ENCODE measurements around the gene TTC13. TPM values are rescaled to one million over a fixed set of nuclear protein-coding genes. Genes with fewer than 3 reads are reported as not detected.

Gene TTC13
- total and polyA plus RNA-seq, 2 of the 4 experiments (the other 2 are of a cell fraction): 6.1 to 9.1 TPM

DNA sequence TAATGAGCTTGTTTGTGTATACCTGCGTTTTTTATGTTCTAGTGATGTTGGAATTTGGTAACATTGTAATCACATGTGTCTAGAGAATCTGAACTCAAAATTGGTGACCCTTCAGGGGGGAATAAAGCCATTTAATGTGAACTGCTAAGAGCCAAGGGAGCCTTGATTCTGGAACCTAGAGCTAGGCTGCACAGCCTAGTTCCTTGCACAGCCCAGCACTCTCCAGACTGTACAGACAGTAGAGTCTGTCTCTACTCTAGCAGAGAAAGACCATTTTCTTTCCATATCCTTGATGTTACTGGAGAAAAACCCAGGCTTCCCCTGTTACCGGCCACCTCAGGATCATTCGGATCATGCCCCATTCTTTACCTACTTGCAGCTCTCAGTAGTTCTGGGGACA, 8.8 kb upstream of the TTC13 start:
- ChIA-PET CTCF (no interaction called here), POLR2A (ENCODE audit: unreplicated experiment) (no interaction called here)
- H4K8ac ChIP-seq (ENCODE audit: low read depth in 2 of 2, low read length in 2 of 2): no peak overlapping the region
- H2BK15ac ChIP-seq (ENCODE audit: low read depth, low read length): no peak overlapping the region
- H2BK120ac ChIP-seq (ENCODE audit: low read depth, low read length): no peak overlapping the region
- intact Hi-C loops (cut with micrococcal nuclease): no loop called here
- H2AFZ ChIP-seq (replicated peaks; ENCODE audit: low read length, poor library complexity): no peak overlapping the region
- TF ChIP-seq MAFK (IDR thresholded peaks at IDR 0.05; ENCODE audit: low read depth, low read length) (no peak), BHLHE40 (IDR thresholded peaks at IDR 0.05; ENCODE audit: low read depth, low read length) (no peak), CHD1 (IDR thresholded peaks at IDR 0.05; ENCODE audit: low read depth, low read length) (no peak), FOS (IDR thresholded peaks at IDR 0.05; ENCODE audit: low read depth, low read length) (no peak), NFE2L2 (IDR thresholded peaks at IDR 0.05; ENCODE audit: low read depth, low read length) (no peak), POLR2A (IDR thresholded peaks at IDR 0.05; ENCODE audit: low read depth, low read length) (no peak)
- H3K23ac ChIP-seq (ENCODE audit: low read depth, low read length): no peak overlapping the region
- dilution Hi-C loops (cut with HindIII; ENCODE audit: low sequenced_read_pairs, unreplicated experiment): no loop called here
- 0 out of 2 replicates have a peak, but pooled peaks cover 3% of the 10 kb centered on the region for H3K9me1 ChIP-seq (ENCODE audit: insufficient read depth, low read length)
- no peak overlapping the region for H4K91ac ChIP-seq (ENCODE audit: insufficient read depth, low read depth, low read length)
- H3K4me2 ChIP-seq (ENCODE audit: low read depth, low read length): no peak overlapping the region
- no peak overlapping the region for H3K4ac ChIP-seq (ENCODE audit: low read depth, low read length)
- in situ Hi-C loops (cut with MboI; ENCODE audit: low sequenced_read_pairs): no loop called here
- BruUV-seq (replicated peaks): no TSS peak
- no peaks in the 10 kb centered on the region for H3K9me3 ChIP-seq (ENCODE audit: control insufficient read depth, insufficient read depth, low read length)
- no peak overlapping the region for H3K4me3 ChIP-seq (ENCODE audit: insufficient read depth, low read depth, low read length)
- H2BK20ac ChIP-seq (ENCODE audit: low read depth, low read length): no peak overlapping the region
- no peak overlapping the region for H2AK9ac ChIP-seq (replicated peaks; ENCODE audit: low read depth, low read length, poor library complexity)
- no peak for DNase-seq
- no peak overlapping the region for H3K18ac ChIP-seq (ENCODE audit: low read depth, low read length)
- no peak overlapping the region for H4K5ac ChIP-seq (ENCODE audit: low read depth, low read length)
- H3K9ac ChIP-seq (ENCODE audit: low read depth, low read length): no peak overlapping the region
- H3K4me1 ChIP-seq (ENCODE audit: control insufficient read depth, insufficient read depth, low read length): peaks cover 4% of the 10 kb centered on the region
- H3K56ac ChIP-seq (ENCODE audit: extremely low read depth, insufficient read depth, low read length): no peak overlapping the region
- H3K79me1 ChIP-seq (ENCODE audit: low read depth in 1 of 2, low read length in 2 of 2): peaks cover 19 to 29% of the 10 kb centered on the region in 2 experiments
- peaks cover 12% of the 10 kb centered on the region for H3K36me3 ChIP-seq (ENCODE audit: control insufficient read depth, insufficient read depth, low read length)
- 93% methylated on average over 3 of the region's 3 CpGs; no CpG with 5 or more reads in 1 of the 2 experiments for WGBS, 2 experiments (ENCODE audit: extremely low coverage in 2 of 2, insufficient read length in 1 of 2)
- no peak overlapping the region for H2BK5ac ChIP-seq (ENCODE audit: low read depth, low read length, poor library complexity, severe bottlenecking)
- H3K14ac ChIP-seq (replicated peaks; ENCODE audit: low read depth, low read length): no peak overlapping the region
- no peaks in the 10 kb centered on the region for H3K27me3 ChIP-seq (ENCODE audit: control insufficient read depth, insufficient read depth, low read length)
- no peaks in the 10 kb centered on the region for H4K20me1 ChIP-seq (ENCODE audit: insufficient read depth, low read length)
- no peak overlapping the region for H3K27ac ChIP-seq (ENCODE audit: insufficient read depth, low read length)
- no peak overlapping the region for H2AK5ac ChIP-seq (ENCODE audit: low read depth, low read length)
- no peak for ATAC-seq (ENCODE audit: low read depth)
